Adrenal gland (tissue), 12 donors: ENCODE data around the gene IL12A. TPM values are rescaled to one million over a fixed set of nuclear protein-coding genes. Genes with fewer than 3 reads are reported as not detected.

Experiments used
- DNase-seq, 7 donors: peaks; one replicate each; pipeline ENCODE4 v3.0.0-alpha.2; 2019 to 2020
- H3K27ac ChIP-seq, 5 donors: fragments of 200-600 bp; sonication (generic) in 4 of 5; 1 replicate in 3 of 5; 2 replicates in 2 of 5; pipeline versions ENCODE4 v1.5.1 to v1.8.0; 2016 to 2020; ENCODE audit warnings: mild to moderate bottlenecking in 1 of 5
- H3K27me3 ChIP-seq: fragments of 200-600 bp; 2 replicates; pipeline ENCODE4 v1.8.0; 2021
- H3K36me3 ChIP-seq, 2 donors: fragments of 200-600 bp; replicated peaks in 1 of 2; 1 replicate in 1 of 2; 2 replicates in 1 of 2; pipeline versions ENCODE4 v1.5.1 to v1.8.0; 2018 to 2022
- H3K4me1 ChIP-seq, 2 donors: fragments of 200-600 bp; replicated peaks in 1 of 2; 1 replicate in 1 of 2; 2 replicates in 1 of 2; pipeline versions ENCODE4 v1.5.1 to v1.8.0; 2018 to 2021
- H3K4me3 ChIP-seq, 4 donors: fragments of 200-600 bp; sonication (generic) in 3 of 4; one replicate each; pipeline ENCODE4 v1.5.1; 2016 to 2018
- H3K9me3 ChIP-seq, 3 donors: fragments of 200-600 bp; sonication (generic) in 1 of 3; replicated peaks in 1 of 3; 1 replicate in 2 of 3; 2 replicates in 1 of 3; pipeline versions ENCODE4 v1.5.1 to v1.8.0; 2016 to 2021
- POLR2A ChIP-seq, 2 donors: fragments of 450-650 bp; IDR thresholded peaks; one replicate each; pipeline ENCODE4 v1.6.1; 2017; ENCODE audit warnings: antibody characterized with exemption in 2 of 2, mild to moderate bottlenecking in 2 of 2, moderate library complexity in 1 of 2
- WGBS, 4 donors: extraction: QIAGEN DNeasy Blood & Tissue Kit in 2 of 4; methylation state at CpG; one replicate each; pipeline versions ENCODE4 v1.1.5 to v1.1.7; 2013 to 2017; 5-methylcytosine and 5-hydroxymethylcytosine counted together
- intact Hi-C, 2 donors: fragments of 100-400 bp; cut with DNase I; formaldehyde crosslinking; loops; one replicate each; pipeline versions ENCODE4 v1.14.1 to v1.15.0; 2022 to 2023
- polyA plus RNA-seq, 3 donors: library from polyadenylated mRNA; stranded (reverse); fragments of 200-250 nt in 2 of 3; fragments of 350-450 nt in 1 of 3; fragmentation: Illumina TruSeq in 1 of 3; extraction: RNeasy Lipid Tissue Mini Kit (QIAGEN cat#74804) in 1 of 3; gene quantifications; one replicate each; pipeline ENCODE4 v1.2.3, GENCODE V29; 2013 to 2014
- total RNA-seq, 9 donors: library from RNA; depleted of rRNA in 4 of 9; stranded (reverse); fragments of >200 nt in 4 of 9; fragments of 120-200 nt in 1 of 9; fragmentation: NEBNext Ultra II Directional in 1 of 9; extraction: Animal tissue kit (Norgen Biotek cat#: 25700) in 1 of 9; gene quantifications; one replicate each; pipeline versions ENCODE4 v1.1.0 to v1.2.4, GENCODE V29; 2013 to 2023
- TF ChIP-seq, protein P1 (sequence below), 6 experiments: fragments of 450-650 bp in 4 of 6; fragments of 200-600 bp in 2 of 6; sonication (generic) in 1 of 6; IDR thresholded peaks; 1 replicate in 5 of 6; 2 replicates in 1 of 6; pipeline versions ENCODE4 v1.5.1 to v1.8.0; 2016 to 2021; ENCODE audit warnings: antibody characterized with exemption in 6 of 6, mild to moderate bottlenecking in 2 of 6, moderate library complexity in 1 of 6
- donor health status: healthy with polysubstance abuse.
- donor health status: Bipolar disorder and iron deficiency.
- donor health status: DM: yes; HTN: yes; CAD: no.
- donor health status: DM: no; HTN: no; CAD: no.
- donor health status: DM: no; HTN: no; CAD: no.
- donor health status: DM: yes; HTN: yes; CAD: no.

IL12A gene
- total and polyA plus RNA-seq, 12 donors: 0.06 to 2.8 (median 0.18) TPM; not detected in 5

- intact Hi-C loops: loop anchor here (10.0 kb wide), 2 partner anchors 306 to 376 kb away; no protein-coding TSS in a partner anchor
- peak overlapping the region in 1 of 4 donors; percentile 29 for H3K4me3 ChIP-seq
- WGBS, 4 donors: 3 to 8% (median 4%) methylated on average over 4 to 36 of the region's 36 CpGs
Measured at GRCh38 chr3:160038862-160039562, 50.4 kb downstream of the IL12A start.

DNA sequence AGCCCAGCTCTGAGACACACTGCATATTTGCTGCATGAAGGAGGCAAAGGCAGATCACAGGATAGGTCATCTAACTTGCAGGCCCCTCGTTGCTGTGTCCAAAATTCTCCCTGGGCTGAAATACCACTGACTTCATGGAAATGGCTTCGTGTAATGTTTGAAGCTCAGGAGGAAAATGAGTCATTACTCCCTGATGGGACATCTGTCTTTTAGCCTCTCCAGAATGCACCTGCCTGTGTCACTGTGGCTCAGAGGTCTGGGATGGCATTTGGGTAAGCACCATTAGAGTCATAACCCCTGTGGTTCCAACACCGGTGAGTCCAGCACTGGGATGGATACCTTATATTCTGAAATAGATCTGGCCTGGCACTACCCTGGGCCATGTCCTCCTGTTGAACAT is 51.5 kb downstream of the IL12A start:
- WGBS, 4 donors: 50 to 73% (median 59%) methylated on average over 2 to 3 of the region's 3 CpGs
- no peak for DNase-seq
- no peaks in the 10 kb centered on the region for H3K4me1 ChIP-seq
- H3K27me3 ChIP-seq: no peaks in the 10 kb centered on the region
- no peaks in the 10 kb centered on the region for H3K36me3 ChIP-seq
- intact Hi-C loops: no loop called here
- no peak overlapping the region for H3K4me3 ChIP-seq
- no peaks in the 10 kb centered on the region for H3K9me3 ChIP-seq
- no peak for TF ChIP-seq POLR2A (IDR thresholded peaks at IDR 0.05)
- TF ChIP-seq, protein P1, sequence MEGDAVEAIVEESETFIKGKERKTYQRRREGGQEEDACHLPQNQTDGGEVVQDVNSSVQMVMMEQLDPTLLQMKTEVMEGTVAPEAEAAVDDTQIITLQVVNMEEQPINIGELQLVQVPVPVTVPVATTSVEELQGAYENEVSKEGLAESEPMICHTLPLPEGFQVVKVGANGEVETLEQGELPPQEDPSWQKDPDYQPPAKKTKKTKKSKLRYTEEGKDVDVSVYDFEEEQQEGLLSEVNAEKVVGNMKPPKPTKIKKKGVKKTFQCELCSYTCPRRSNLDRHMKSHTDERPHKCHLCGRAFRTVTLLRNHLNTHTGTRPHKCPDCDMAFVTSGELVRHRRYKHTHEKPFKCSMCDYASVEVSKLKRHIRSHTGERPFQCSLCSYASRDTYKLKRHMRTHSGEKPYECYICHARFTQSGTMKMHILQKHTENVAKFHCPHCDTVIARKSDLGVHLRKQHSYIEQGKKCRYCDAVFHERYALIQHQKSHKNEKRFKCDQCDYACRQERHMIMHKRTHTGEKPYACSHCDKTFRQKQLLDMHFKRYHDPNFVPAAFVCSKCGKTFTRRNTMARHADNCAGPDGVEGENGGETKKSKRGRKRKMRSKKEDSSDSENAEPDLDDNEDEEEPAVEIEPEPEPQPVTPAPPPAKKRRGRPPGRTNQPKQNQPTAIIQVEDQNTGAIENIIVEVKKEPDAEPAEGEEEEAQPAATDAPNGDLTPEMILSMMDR (IDR thresholded peaks at IDR 0.05): no peak
- H3K27ac ChIP-seq: no peak overlapping the region

More at GRCh38 chr3:160038862-160039562, 50.4 kb downstream of the IL12A start:
- H3K9me3 ChIP-seq: no peaks in the 10 kb centered on the region
- DNase-seq: peak in 5 of 7 donors; percentile 22 to 39 (median 25)
- no peaks in the 10 kb centered on the region for H3K4me1 ChIP-seq
- no peaks in the 10 kb centered on the region for H3K36me3 ChIP-seq
- TF ChIP-seq, protein P1 (IDR thresholded peaks at IDR 0.05): no peak
- TF ChIP-seq POLR2A (IDR thresholded peaks at IDR 0.05): no peak
- H3K27ac ChIP-seq: no peak overlapping the region
- H3K27me3 ChIP-seq: no peaks in the 10 kb centered on the region

DNA sequence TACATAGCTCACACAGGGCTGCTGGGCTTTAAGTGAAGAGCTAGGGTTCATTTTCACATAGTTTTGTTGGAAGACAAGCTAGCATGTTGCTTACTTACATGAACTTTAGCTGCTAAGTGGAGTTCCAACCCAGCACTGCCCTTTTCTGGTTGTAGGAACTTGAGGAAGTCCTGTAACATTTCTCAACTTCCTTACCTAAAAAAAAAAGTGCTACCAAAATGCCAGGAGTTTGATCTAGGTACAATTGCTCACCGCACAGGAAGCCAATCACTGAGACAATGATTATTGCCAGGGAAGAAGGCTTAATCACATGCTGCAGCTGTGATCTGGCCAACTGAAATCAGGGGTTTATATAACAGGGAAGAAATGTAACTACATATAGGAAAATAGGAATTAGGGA is 52.8 kb downstream of the IL12A start:
- intact Hi-C loops: no loop called here
- DNase-seq: no peak
- no peak overlapping the region for H3K4me3 ChIP-seq
- H3K27ac ChIP-seq: no peak overlapping the region
- H3K36me3 ChIP-seq: no peaks in the 10 kb centered on the region
- H3K4me1 ChIP-seq: no peaks in the 10 kb centered on the region
- no peaks in the 10 kb centered on the region for H3K27me3 ChIP-seq
- 55 to 83% (median 62%) methylated on average over 1 of the region's 1 CpG for WGBS, 4 donors
- H3K9me3 ChIP-seq: no peaks in the 10 kb centered on the region
- TF ChIP-seq, protein P1 (IDR thresholded peaks at IDR 0.05): no peak
- no peak for TF ChIP-seq POLR2A (IDR thresholded peaks at IDR 0.05)

- no peak for DNase-seq
- intact Hi-C loops: no loop called here
- WGBS, 4 donors: 21 to 38% (median 26%) methylated on average over 1 of the region's 1 CpG
- no peaks in the 10 kb centered on the region for H3K27me3 ChIP-seq
- H3K4me3 ChIP-seq: no peak overlapping the region
- TF ChIP-seq POLR2A (IDR thresholded peaks at IDR 0.05): no peak
- TF ChIP-seq, protein P1 (IDR thresholded peaks at IDR 0.05): no peak
- no peaks in the 10 kb centered on the region for H3K4me1 ChIP-seq
- no peak overlapping the region for H3K27ac ChIP-seq
- no peaks in the 10 kb centered on the region for H3K36me3 ChIP-seq
- no peaks in the 10 kb centered on the region for H3K9me3 ChIP-seq
Measured at GRCh38 chr3:160044121-160044520, 55.5 kb downstream of the IL12A start.

Other genes starting within 250 kb of the IL12A start
- gene SCHIP1, start 149.0 kb upstream of the IL12A start, total RNA-seq: 1 to 10 TPM in 4 of 9 donors, under 1 TPM in 4, not detected in 1; 0.09 to 4.7 (median 1.3) TPM
- gene SCHIP1, start 149.0 kb upstream of the IL12A start, polyA plus RNA-seq: 1 to 10 TPM in 2 of 3 donors, under 1 TPM in 1; 0.27 to 2.2 (median 2.1) TPM
- gene C3orf80, start 236.6 kb downstream of the IL12A start, total RNA-seq: under 1 TPM in 5 of 9 donors, not detected in 4; 0.14 to 0.49 (median 0.28) TPM
- gene C3orf80, start 236.6 kb downstream of the IL12A start, polyA plus RNA-seq: under 1 TPM in 2 of 3 donors, not detected in 1; 0.17 to 0.24 TPM